ENCODE results near the gene EXOC5. TPM values are rescaled to one million over a fixed set of nuclear protein-coding genes. Genes with fewer than 3 reads are reported as not detected.
"Not testable (repeated sequence)": the region's sequence is repeated elsewhere in the genome, so short reads cannot be mapped to it uniquely, and the experiment has no call there.

The EXOC5 gene
- total and polyA plus RNA-seq, 2 donors: 26.3 to 94.6 TPM

DNA sequence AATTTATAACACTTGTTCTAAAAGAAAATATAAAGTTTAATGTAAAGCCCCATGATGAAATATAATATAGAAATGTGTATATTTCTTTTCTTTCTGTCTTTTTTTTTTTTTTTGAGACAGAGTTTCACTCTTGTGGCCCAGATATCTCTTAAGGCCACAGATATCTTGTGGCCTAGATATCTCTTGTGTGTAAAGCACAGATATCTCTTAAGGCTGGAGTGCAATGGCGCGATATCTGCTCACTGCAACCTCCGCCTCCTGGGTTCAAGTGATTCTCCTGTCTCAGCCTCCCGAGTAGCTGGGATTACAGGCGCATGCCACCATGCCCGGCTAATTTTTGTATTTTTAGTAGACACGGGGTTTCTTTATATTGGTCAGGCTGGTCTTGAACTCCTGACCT is 28.6 kb downstream of the EXOC5 start:
- not testable (repeated sequence) for DNase-seq (ENCODE audit: extremely low spot score); H3K4me1 ChIP-seq (ENCODE audit: insufficient read depth); H3K4me3 ChIP-seq (ENCODE audit: low read depth, low read length); H3K27ac ChIP-seq (ENCODE audit: low read depth); H3K36me3 ChIP-seq (ENCODE audit: insufficient read depth)
- 96% methylated on average over 7 of the region's 7 CpGs for WGBS

DNA sequence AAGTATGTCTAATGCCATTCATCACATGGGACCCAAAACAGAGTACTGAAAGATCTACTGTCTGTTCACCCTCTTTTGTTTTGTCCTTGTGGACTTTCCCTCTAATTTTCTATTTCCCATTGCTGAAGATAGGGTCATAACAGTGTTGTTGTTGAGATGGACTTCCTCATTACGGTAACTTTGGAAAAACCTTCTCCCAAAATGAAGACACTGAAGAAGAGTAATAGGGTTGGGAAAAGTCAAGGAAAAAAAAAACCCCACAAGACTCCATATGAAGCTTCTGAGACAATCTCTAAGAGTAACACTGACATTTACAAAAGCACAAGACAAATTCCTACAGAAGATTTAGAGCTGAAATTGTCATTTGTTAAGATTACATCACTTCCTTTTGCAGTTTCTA is 36.7 kb downstream of the EXOC5 start:
- Histone ChIP-seq H3K27ac (ENCODE audit: low read depth) (no peak overlapping the region), H3K4me1 (ENCODE audit: insufficient read depth) (no peaks in the 10 kb centered on the region), H3K36me3 (ENCODE audit: insufficient read depth) (peaks cover 2% of the 10 kb centered on the region), H3K4me3 (ENCODE audit: low read depth, low read length) (no peak overlapping the region)
- DNase-seq (ENCODE audit: extremely low spot score): no peak
- 99% methylated on average over 1 of the region's 1 CpG for WGBS

DNA sequence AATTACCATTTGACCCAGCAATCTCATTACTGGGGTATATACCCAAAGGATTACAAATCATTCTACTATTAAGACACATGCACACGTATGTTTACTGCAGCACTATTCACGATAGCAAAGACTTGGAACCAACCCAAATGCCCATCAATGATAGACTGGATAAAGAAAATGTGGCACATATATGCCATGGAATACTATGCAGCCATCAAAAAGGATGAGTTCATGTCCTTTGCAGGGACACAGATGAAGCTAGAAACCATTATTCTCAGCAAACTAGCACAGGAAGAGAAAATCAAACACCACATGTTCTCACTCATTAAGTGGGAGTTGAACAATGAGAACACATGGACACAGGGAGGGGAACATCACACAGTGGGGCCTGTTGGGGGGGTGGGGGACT is 40.4 kb downstream of the EXOC5 start:
- not testable (repeated sequence) for H3K36me3 ChIP-seq (ENCODE audit: insufficient read depth)

DNA sequence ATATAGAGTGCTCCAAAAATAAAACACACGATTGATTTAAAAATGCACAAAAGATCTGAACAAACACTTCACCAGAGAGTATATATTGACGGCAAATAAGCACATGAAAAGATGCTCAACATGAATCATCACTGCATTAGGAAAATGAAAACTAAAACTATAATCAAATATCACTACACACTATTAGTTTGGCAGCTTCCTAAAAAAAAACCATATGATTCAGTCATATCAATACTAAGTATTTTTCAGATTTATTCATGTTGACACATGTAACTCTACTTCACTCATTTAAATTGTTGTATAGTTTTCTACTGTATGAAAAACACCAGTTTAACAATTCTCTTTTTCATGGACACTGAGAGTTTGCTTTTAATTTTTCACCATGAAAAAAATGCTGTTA is 41.6 kb downstream of the EXOC5 start:
- H3K27ac ChIP-seq (ENCODE audit: low read depth): no peak overlapping the region
- H3K36me3 ChIP-seq (ENCODE audit: insufficient read depth): no peaks in the 10 kb centered on the region
- H3K4me3 ChIP-seq (ENCODE audit: low read depth, low read length): no peak overlapping the region
- DNase-seq (ENCODE audit: extremely low spot score): no peak
- no peaks in the 10 kb centered on the region for H3K4me1 ChIP-seq (ENCODE audit: insufficient read depth)
- WGBS: 92% methylated on average over 2 of the region's 2 CpGs

More for the DNA sequence above, 40.4 kb downstream of the EXOC5 start:
- not testable (repeated sequence) for DNase-seq (ENCODE audit: extremely low spot score); H3K4me1 ChIP-seq (ENCODE audit: insufficient read depth); H3K27ac ChIP-seq (ENCODE audit: low read depth); H3K4me3 ChIP-seq (ENCODE audit: low read depth, low read length)
- WGBS: 96% methylated on average over 2 of the region's 2 CpGs

DNA sequence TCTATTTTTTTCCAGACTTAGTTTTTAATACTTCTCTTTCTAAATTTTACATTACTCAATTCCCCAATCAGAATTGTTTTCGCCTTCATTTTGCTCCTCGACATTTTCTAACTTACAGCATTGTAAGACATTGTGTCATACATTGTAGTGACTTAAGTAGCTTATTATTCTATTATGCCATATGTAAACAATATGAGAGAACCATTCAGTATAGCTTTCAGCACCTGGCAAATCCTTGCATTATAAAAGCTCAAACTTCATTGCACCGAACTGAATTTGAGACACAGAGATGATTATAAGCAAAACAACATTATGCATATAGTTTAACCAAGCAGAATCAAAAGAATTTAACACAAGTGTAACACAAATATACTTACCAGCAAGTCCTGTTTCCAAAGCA is 46.8 kb downstream of the EXOC5 start:
- Histone ChIP-seq H3K27ac (ENCODE audit: low read depth) (no peak overlapping the region), H3K4me1 (ENCODE audit: insufficient read depth) (no peaks in the 10 kb centered on the region), H3K4me3 (ENCODE audit: low read depth, low read length) (no peak overlapping the region), H3K36me3 (ENCODE audit: insufficient read depth) (peaks cover 3% of the 10 kb centered on the region)
- WGBS: 96% methylated on average over 3 of the region's 3 CpGs
- no peak for DNase-seq (ENCODE audit: extremely low spot score)

DNA sequence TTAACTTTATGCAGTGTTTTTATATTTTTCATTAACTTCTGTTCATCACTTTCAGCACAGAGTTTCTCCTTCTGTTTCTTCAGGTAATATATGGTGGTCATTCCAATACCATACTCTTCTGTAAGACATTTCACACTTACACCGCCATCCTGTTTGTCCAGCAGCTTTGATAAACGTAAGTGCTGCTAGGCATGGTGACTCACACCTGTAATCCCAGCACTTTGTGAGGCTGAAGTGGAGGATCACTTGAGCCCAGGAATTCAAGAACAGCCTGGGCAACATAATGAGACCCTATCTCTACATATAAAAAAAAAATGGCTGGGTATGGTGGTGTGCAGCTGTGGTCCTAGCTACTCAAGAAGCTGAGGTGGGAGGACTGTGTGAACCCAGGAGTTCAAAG is 55.8 kb downstream of the EXOC5 start:
- no peak overlapping the region for H3K27ac ChIP-seq (ENCODE audit: low read depth)

DNA sequence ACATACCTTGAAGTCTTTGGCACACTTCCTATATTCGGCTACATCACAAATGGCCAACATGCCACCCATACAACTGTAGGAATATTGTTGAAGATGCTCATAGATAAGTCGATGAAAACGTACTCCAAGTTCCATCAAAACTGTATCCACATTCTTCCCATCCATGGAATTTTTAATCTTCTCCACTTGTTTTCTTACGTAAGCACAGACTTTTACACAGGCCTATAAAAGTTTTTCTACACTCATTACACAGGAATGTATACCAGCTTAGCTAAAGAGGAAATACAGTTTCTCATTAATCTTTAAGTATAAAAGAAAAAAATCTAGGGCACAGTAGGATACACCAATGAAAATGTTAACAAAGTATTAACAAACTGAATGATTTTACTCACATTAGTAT is 59.1 kb downstream of the EXOC5 start:
- Histone ChIP-seq H3K36me3 (ENCODE audit: insufficient read depth) (peaks cover 6% of the 10 kb centered on the region), H3K4me1 (ENCODE audit: insufficient read depth) (no peaks in the 10 kb centered on the region), H3K4me3 (ENCODE audit: low read depth, low read length) (no peak overlapping the region), H3K27ac (ENCODE audit: low read depth) (no peak overlapping the region)
- WGBS: 51% methylated on average over 4 of the region's 4 CpGs
- DNase-seq (ENCODE audit: extremely low spot score): no peak

More for the DNA sequence above, 55.8 kb downstream of the EXOC5 start:
- DNase-seq (ENCODE audit: extremely low spot score): no peak
- Histone ChIP-seq H3K4me1 (ENCODE audit: insufficient read depth) (no peaks in the 10 kb centered on the region), H3K36me3 (ENCODE audit: insufficient read depth) (peaks cover 11% of the 10 kb centered on the region), H3K4me3 (ENCODE audit: low read depth, low read length) (no peak overlapping the region)
- WGBS: 91% methylated on average over 2 of the region's 2 CpGs

DNA sequence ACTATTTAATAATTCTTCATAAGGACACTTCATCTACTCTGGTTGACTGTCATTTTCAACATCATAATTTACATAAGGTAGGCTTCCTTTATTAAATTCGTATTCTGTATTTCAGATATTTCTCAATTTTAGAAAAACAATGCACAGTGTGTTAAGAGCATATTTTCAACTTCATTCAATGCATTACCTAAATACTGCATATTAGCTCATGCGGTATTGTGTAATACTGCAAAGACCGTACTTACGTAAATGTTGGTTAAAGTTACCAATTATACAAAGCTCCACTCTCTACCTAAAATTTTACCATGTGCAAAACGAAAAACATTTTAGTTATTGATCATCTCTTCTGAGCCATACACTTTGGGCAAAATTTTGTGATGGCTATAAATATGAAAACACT is 62.8 kb downstream of the EXOC5 start:
- Histone ChIP-seq H3K4me3 (ENCODE audit: low read depth, low read length) (no peak overlapping the region), H3K4me1 (ENCODE audit: insufficient read depth) (no peaks in the 10 kb centered on the region), H3K36me3 (ENCODE audit: insufficient read depth) (no peaks in the 10 kb centered on the region), H3K27ac (ENCODE audit: low read depth) (no peak overlapping the region)
- no peak for DNase-seq (ENCODE audit: extremely low spot score)
- WGBS: 95% methylated on average over 5 of the region's 5 CpGs

DNA sequence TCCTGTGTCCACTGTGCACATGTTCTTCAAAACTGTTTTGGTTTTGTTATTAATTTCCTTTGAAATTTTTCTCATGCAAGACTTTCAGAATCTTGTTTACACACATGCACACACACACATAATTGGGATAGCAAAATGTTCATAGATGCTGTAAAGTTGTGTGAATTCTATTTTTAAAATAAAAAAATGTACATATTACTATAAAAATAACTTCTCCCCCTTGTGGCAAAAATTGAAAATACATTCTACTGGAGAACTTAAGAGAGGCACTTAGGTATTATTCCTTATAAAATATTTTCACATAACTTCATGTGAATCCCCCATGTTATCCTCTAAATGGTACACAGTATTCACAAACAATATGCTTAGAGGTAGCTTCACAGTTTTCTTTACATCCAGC is 66.0 kb downstream of the EXOC5 start:
- not testable (repeated sequence) for H3K4me1 ChIP-seq (ENCODE audit: insufficient read depth)

DNA sequence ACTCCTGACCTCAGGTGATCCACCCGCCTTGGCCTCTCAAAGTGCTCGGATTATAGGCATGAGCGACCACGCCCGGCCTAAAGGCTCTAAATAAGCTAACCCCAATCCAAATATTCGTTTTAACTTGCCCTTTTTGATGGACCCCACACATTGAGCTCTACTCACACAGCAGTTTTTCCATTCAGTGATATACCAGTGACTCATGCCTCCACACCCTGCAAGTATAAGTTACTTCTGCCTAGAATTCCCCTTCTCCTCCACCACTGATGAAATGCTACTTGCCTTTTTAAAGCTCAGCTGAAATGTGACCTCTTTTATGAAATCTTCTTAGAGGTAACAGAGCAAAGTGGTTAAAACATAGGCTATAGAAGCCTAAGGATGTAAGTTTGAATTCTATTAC is 68.8 kb downstream of the EXOC5 start:
- WGBS: 90% methylated on average over 6 of the region's 6 CpGs

More for the DNA sequence above, 66.0 kb downstream of the EXOC5 start:
- not testable (repeated sequence) for H3K36me3 ChIP-seq (ENCODE audit: insufficient read depth); DNase-seq (ENCODE audit: extremely low spot score); H3K4me3 ChIP-seq (ENCODE audit: low read depth, low read length); H3K27ac ChIP-seq (ENCODE audit: low read depth)

DNA sequence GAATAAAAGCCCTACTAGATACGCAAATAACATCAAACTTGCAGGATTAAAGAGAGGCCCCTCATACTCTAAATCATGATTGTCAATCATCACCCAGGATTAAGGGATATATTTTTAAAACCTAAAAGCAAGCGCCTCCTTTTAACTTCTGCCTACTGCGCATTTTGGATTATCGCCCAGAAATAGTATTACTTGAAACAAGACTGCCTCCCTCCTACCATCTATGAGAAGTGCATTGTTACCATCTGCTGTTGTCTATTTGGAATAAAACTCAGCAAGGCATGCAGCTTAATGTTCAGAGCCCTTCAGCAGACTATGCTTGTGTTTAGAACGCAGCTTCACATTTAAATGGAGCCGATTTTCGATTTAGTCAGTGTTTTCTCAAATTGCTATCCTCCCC is 79.6 kb downstream of the EXOC5 start:
- no peak for DNase-seq (ENCODE audit: extremely low spot score)
- no peaks in the 10 kb centered on the region for H3K4me1 ChIP-seq (ENCODE audit: insufficient read depth)
- H3K27ac ChIP-seq (ENCODE audit: low read depth): no peak overlapping the region
- 52% methylated on average over 7 of the region's 7 CpGs for WGBS
- H3K4me3 ChIP-seq (ENCODE audit: low read depth, low read length): no peak overlapping the region
- H3K36me3 ChIP-seq (ENCODE audit: insufficient read depth): no peaks in the 10 kb centered on the region

More for the DNA sequence above, 68.8 kb downstream of the EXOC5 start:
- H3K27ac ChIP-seq (ENCODE audit: low read depth): no peak overlapping the region
- DNase-seq (ENCODE audit: extremely low spot score): no peak
- H3K36me3 ChIP-seq (ENCODE audit: insufficient read depth): no peaks in the 10 kb centered on the region
- H3K4me3 ChIP-seq (ENCODE audit: low read depth, low read length): no peak overlapping the region
- no peaks in the 10 kb centered on the region for H3K4me1 ChIP-seq (ENCODE audit: insufficient read depth)

DNA sequence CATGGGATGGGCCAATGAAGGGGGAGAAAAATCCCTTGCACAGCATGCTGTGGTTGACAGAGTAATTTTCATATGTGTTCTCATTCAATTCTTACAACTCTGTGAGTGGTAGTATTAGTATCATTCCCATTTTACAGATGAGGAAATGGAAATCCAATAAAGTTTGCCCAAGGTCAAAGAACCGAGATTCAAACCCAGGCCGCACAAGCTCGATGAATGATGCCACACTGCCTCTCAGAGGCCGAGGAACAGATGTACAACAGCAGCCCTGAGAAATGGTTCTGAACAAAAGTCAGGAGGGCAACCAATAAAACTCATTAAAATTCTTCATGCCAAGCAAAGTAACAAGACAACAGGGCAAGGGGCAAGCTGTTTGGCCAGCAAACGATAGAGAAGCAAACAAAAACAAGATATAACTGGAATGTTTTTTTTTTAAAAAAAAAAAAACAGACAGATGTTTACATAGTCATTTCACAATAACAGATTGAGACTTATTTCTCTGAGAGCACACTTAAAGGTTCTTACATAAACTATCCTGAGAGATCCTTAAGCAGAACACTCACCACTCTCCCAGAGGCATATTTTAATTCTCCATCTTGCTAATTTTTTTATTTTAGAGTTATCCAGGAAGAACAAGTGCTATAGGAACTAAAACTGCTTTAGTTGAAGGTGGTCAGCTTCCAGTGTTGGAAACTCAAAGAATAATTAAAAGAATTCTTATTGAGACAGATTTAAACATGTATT is 85.8 kb downstream of the EXOC5 start:
- no peak for DNase-seq (ENCODE audit: extremely low spot score)
- Histone ChIP-seq H3K36me3 (ENCODE audit: insufficient read depth) (no peaks in the 10 kb centered on the region), H3K27ac (ENCODE audit: low read depth) (no peak overlapping the region), H3K4me3 (ENCODE audit: low read depth, low read length) (no peak overlapping the region), H3K4me1 (ENCODE audit: insufficient read depth) (no peaks in the 10 kb centered on the region)
- 17% methylated on average over 5 of the region's 5 CpGs for WGBS

DNA sequence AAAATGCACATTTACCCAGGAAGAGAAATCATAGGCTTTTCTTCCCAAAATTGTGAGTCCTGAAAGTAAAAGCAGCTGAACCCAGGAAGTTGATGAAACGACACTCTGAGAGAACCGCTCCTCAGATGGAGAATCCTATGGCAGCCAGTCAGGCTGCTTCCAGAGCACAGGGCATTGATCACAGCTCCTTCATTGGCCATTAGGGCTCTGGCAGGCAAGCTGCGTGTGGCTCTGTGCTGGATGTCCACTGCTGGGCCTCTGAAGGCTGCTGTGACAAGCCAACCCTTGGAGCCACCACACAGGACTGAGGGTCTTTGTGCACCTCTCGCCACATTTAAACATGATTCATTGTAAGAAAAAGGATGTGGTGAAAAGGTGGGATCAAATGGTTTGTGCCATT is 89.4 kb downstream of the EXOC5 start:
- no peak for DNase-seq (ENCODE audit: extremely low spot score)

DNA sequence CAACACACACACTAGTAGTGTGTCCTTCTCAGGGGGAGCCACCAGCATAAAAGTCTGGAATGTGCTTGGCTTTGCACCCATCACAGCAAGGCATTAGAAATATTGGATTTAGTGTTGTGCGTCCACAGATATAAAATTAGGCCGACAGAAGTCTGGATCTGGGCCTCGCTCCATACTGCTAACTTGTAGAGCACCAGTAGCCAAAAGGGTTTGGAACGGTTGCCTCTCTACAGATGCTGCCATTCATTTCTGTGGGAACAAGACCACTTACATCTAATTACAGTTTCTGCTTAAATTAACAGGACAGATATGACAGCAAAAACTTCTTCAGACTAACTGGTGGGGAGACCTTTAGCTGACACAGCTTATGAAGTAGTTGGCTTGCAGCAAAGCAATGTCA is 94.2 kb downstream of the EXOC5 start:
- 67% methylated on average over 4 of the region's 4 CpGs for WGBS
- H3K4me1 ChIP-seq (ENCODE audit: insufficient read depth): no peaks in the 10 kb centered on the region
- H3K27ac ChIP-seq (ENCODE audit: low read depth): no peak overlapping the region
- H3K4me3 ChIP-seq (ENCODE audit: low read depth, low read length): no peak overlapping the region
- H3K36me3 ChIP-seq (ENCODE audit: insufficient read depth): no peaks in the 10 kb centered on the region
- no peak for DNase-seq (ENCODE audit: extremely low spot score)

More for the DNA sequence above, 89.4 kb downstream of the EXOC5 start:
- Histone ChIP-seq H3K4me1 (ENCODE audit: insufficient read depth) (no peaks in the 10 kb centered on the region), H3K36me3 (ENCODE audit: insufficient read depth) (no peaks in the 10 kb centered on the region), H3K27ac (ENCODE audit: low read depth) (no peak overlapping the region), H3K4me3 (ENCODE audit: low read depth, low read length) (no peak overlapping the region)
- 70% methylated on average over 4 of the region's 4 CpGs for WGBS

DNA sequence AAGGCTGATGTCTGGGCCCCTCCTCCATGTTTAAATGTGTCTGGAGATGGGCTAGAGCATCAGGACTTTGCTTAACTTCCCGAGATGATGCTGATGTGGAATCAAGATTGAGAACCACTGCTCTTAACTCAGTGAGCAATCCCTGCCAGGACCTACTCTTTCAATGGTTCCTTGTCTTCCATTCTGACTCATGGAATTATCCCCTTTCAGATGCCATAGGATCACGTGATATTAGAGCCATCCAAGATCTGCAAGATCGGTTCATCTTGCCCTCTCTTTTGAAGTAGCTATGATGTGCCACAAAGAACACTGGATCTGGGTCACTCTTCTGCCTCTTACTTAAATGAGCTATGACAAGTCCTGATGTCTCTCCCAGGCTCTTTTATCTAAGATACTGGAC is 96.8 kb downstream of the EXOC5 start:
- Histone ChIP-seq H3K27ac (ENCODE audit: low read depth) (no peak overlapping the region), H3K4me3 (ENCODE audit: low read depth, low read length) (no peak overlapping the region), H3K4me1 (ENCODE audit: insufficient read depth) (no peaks in the 10 kb centered on the region), H3K36me3 (ENCODE audit: insufficient read depth) (no peaks in the 10 kb centered on the region)
- 85% methylated on average over 3 of the region's 3 CpGs for WGBS
- DNase-seq (ENCODE audit: extremely low spot score): no peak

Data from urinary bladder (tissue), 4 donors.